Loucy (cell line): Measurements from ENCODE around the gene VCX2.

Experiments
- H2AFZ ChIP-seq: fragments of 200-600 bp; sonication (generic); 2 replicates; pipeline ENCODE4 v1.6.0; 2016; ENCODE audit warnings: antibody characterized with exemption, mild to moderate bottlenecking, low read length, moderate library complexity
- H3F3A ChIP-seq: fragments of 200-600 bp; 2 replicates; pipeline ENCODE4 v1.6.0; 2016; ENCODE audit warnings: antibody characterized with exemption, low read depth, mild to moderate bottlenecking
- H3K27me3 ChIP-seq: fragments of 200-600 bp; sonication (generic); 2 replicates; pipeline ENCODE4 v1.6.1; 2014; ENCODE audit warnings: low read length, mild to moderate bottlenecking; ENCODE audit not compliant: insufficient read depth, poor library complexity, severe bottlenecking
- H3K36me3 ChIP-seq: fragments of 200-600 bp; sonication (generic); 2 replicates; pipeline ENCODE4 v1.6.1; 2016; ENCODE audit warnings: low read length; ENCODE audit not compliant: insufficient read depth
- H3K4me1 ChIP-seq: fragments of 200-600 bp; sonication (generic); 2 replicates; pipeline ENCODE4 v1.5.1; 2014; ENCODE audit warnings: low read length, mild to moderate bottlenecking; ENCODE audit not compliant: insufficient read depth, poor library complexity, severe bottlenecking
- H3K4me2 ChIP-seq: fragments of 200-600 bp; sonication (generic); 2 replicates; pipeline ENCODE4 v1.6.0; 2014; ENCODE audit warnings: antibody characterized with exemption, low read length, low read depth, mild to moderate bottlenecking; ENCODE audit not compliant: poor library complexity, severe bottlenecking
- H3K4me3 ChIP-seq: fragments of 200-600 bp; sonication (generic); 2 replicates; pipeline ENCODE4 v1.5.1; 2014; ENCODE audit warnings: low read length, mild to moderate bottlenecking, mixed read lengths; ENCODE audit not compliant: poor library complexity, severe bottlenecking
- H3K79me2 ChIP-seq: fragments of 200-600 bp; sonication (generic); 2 replicates; pipeline ENCODE4 v1.6.1; 2014; ENCODE audit warnings: low read length; ENCODE audit not compliant: insufficient read depth
- H3K9ac ChIP-seq: fragments of 200-600 bp; sonication (generic); 2 replicates; pipeline ENCODE4 v1.6.0; 2014; ENCODE audit warnings: mild to moderate bottlenecking, low read depth, low read length, moderate library complexity; ENCODE audit not compliant: poor library complexity, severe bottlenecking
- H3K9me2 ChIP-seq: fragments of 200-600 bp; sonication (generic); replicated peaks from 2 replicates; pipeline ENCODE4 v1.6.1; 2016; ENCODE audit warnings: low read depth, low read length, mixed read lengths
- H3K9me3 ChIP-seq: fragments of 200-600 bp; sonication (generic); 2 replicates; pipeline ENCODE4 v1.6.1; 2014; ENCODE audit warnings: mild to moderate bottlenecking, antibody characterized with exemption, low read length, low read depth; ENCODE audit not compliant: insufficient read depth
- H4K20me1 ChIP-seq: fragments of 200-600 bp; sonication (generic); 2 replicates; pipeline ENCODE4 v1.6.0; 2014; ENCODE audit warnings: antibody characterized with exemption, low read length, mild to moderate bottlenecking; ENCODE audit not compliant: insufficient read depth, poor library complexity, severe bottlenecking
- CTCF ChIP-seq: fragments of 200-600 bp; sonication (generic); conservative IDR thresholded peaks from 2 replicates; pipeline ENCODE4 v1.5.1; 2014; ENCODE audit warnings: mild to moderate bottlenecking, antibody characterized with exemption, low read length
- EZH2phosphoT487 ChIP-seq: fragments of 200-600 bp; IDR thresholded peaks from 2 replicates; pipeline ENCODE4 v1.6.1; 2018; ENCODE audit warnings: antibody characterized with exemption, mild to moderate bottlenecking, moderate library complexity, borderline replicate concordance

Gene VCX2

GRCh38 chrX:8191022-8191421 is 20.0 kb upstream of the VCX2 start:
- H2AFZ ChIP-seq = no peak overlapping the region
- TF ChIP-seq EZH2phosphoT487 = no peak
- TF ChIP-seq CTCF = no peak

GRCh38 chrX:8190341-8190830 is 19.3 kb upstream of the VCX2 start:
- no peaks in the 10 kb centered on the region for H3K79me2 ChIP-seq
- H3K9me2 ChIP-seq = no peaks in the 10 kb centered on the region
- no peaks in the 10 kb centered on the region for H3K4me1 ChIP-seq
- no peak overlapping the region for H2AFZ ChIP-seq
- no peak overlapping the region for H3K4me3 ChIP-seq
- no peaks in the 10 kb centered on the region for H3F3A ChIP-seq
- H3K36me3 ChIP-seq = no peaks in the 10 kb centered on the region
- H3K9ac ChIP-seq = no peak overlapping the region
- no peaks in the 10 kb centered on the region for H3K9me3 ChIP-seq
- TF ChIP-seq EZH2phosphoT487 (no peak), CTCF (no peak)
- no peak overlapping the region for H3K4me2 ChIP-seq
- H4K20me1 ChIP-seq = no peaks in the 10 kb centered on the region
- H3K27me3 ChIP-seq = no peaks in the 10 kb centered on the region

More at GRCh38 chrX:8191022-8191421, 20.0 kb upstream of the VCX2 start:
- H3K4me2 ChIP-seq = no peak overlapping the region
- no peaks in the 10 kb centered on the region for H3K4me1 ChIP-seq
- H4K20me1 ChIP-seq = no peaks in the 10 kb centered on the region
- H3K9me2 ChIP-seq = no peaks in the 10 kb centered on the region
- H3K4me3 ChIP-seq = no peak overlapping the region
- no peaks in the 10 kb centered on the region for H3K9me3 ChIP-seq
- H3K79me2 ChIP-seq = no peaks in the 10 kb centered on the region
- H3K9ac ChIP-seq = no peak overlapping the region
- H3K27me3 ChIP-seq = no peaks in the 10 kb centered on the region
- no peaks in the 10 kb centered on the region for H3F3A ChIP-seq
- no peaks in the 10 kb centered on the region for H3K36me3 ChIP-seq

- Histone ChIP-seq H2AFZ (no peak overlapping the region), H3K9me3 (no peaks in the 10 kb centered on the region)
Observed at GRCh38 chrX:8189096-8189830, 18.2 kb upstream of the VCX2 start.

More at GRCh38 chrX:8189096-8189830, 18.2 kb upstream of the VCX2 start:
- Histone ChIP-seq H4K20me1 (no peaks in the 10 kb centered on the region), H3K9ac (no peak overlapping the region), H3K4me3 (no peak overlapping the region), H3K9me2 (no peaks in the 10 kb centered on the region), H3K4me1 (no peaks in the 10 kb centered on the region), H3K36me3 (no peaks in the 10 kb centered on the region), H3K4me2 (no peak overlapping the region), H3K79me2 (no peaks in the 10 kb centered on the region), H3K27me3 (no peaks in the 10 kb centered on the region), H3F3A (no peaks in the 10 kb centered on the region)
- TF ChIP-seq CTCF (no peak), EZH2phosphoT487 (no peak)
